Osteoblast (primary cell): Measurements from ENCODE around the gene DMD. TPM values are rescaled to one million over a fixed set of nuclear protein-coding genes. Genes with fewer than 3 reads are reported as not detected.

ENCODE experiments used
- DNase-seq: peaks from one replicate; pipeline ENCODE4 v3.0.0; 2011; ENCODE audit warnings: low spot score, mixed read lengths; ENCODE audit not compliant: insufficient read length; ENCODE audit errors: missing footprints
- H2AFZ ChIP-seq: 2 replicates; pipeline ENCODE4 v1.6.0; 2011; ENCODE audit warnings: mild to moderate bottlenecking, low read length
- H3K27ac ChIP-seq: 2 replicates; pipeline ENCODE4 v1.5.1; 2011; ENCODE audit warnings: mild to moderate bottlenecking, low read depth, low read length, moderate library complexity
- H3K27me3 ChIP-seq: 2 replicates; pipeline ENCODE4 v1.6.0; 2012; ENCODE audit warnings: mild to moderate bottlenecking, control low read depth, inconsistent platforms, low read length, moderate library complexity; ENCODE audit not compliant: insufficient read depth
- H3K36me3 ChIP-seq: 2 replicates; pipeline ENCODE4 v1.5.1; 2011; ENCODE audit warnings: mild to moderate bottlenecking, low read length, control low read depth, moderate library complexity; ENCODE audit not compliant: insufficient read depth
- H3K4me1 ChIP-seq: 2 replicates; pipeline ENCODE4 v1.5.1; 2011; ENCODE audit warnings: mild to moderate bottlenecking, low read length, control low read depth, moderate library complexity; ENCODE audit not compliant: insufficient read depth
- H3K4me2 ChIP-seq: 2 replicates; pipeline ENCODE4 v1.6.0; 2011; ENCODE audit warnings: mild to moderate bottlenecking, low read length; ENCODE audit not compliant: insufficient read depth
- H3K4me3 ChIP-seq: fragments of 200-600 bp; sonication (generic); 3 replicates; pipeline ENCODE4 v1.5.1; 2012; ENCODE audit warnings: mild to moderate bottlenecking, low read length, inconsistent platforms; ENCODE audit not compliant: insufficient read depth
- H3K79me2 ChIP-seq: 2 replicates; pipeline ENCODE4 v1.6.0; 2012; ENCODE audit warnings: mild to moderate bottlenecking, low read length, control low read depth, inconsistent platforms; ENCODE audit not compliant: insufficient read depth
- H3K9me3 ChIP-seq: 2 replicates; pipeline ENCODE4 v1.5.1; 2011; ENCODE audit warnings: low read depth, low read length, control low read depth
- H4K20me1 ChIP-seq: 2 replicates; pipeline ENCODE4 v1.6.0; 2012; ENCODE audit warnings: mild to moderate bottlenecking, low read length, control low read depth; ENCODE audit not compliant: insufficient read depth
- total RNA-seq: library from RNA; depleted of rRNA; stranded (reverse); fragments of >200 nt; gene quantifications from 2 replicates; pipeline ENCODE4 v1.2.3, GENCODE V29; 2012
- TF ChIP-seq, protein P1 (sequence below): IDR thresholded peaks from 2 replicates; pipeline ENCODE4 v1.5.1; 2011; ENCODE audit warnings: mild to moderate bottlenecking, low read depth, low read length, moderate library complexity; ENCODE audit errors: extremely low read depth

The DMD gene
- total RNA-seq, 1 donor, result 12.7 TPM

DNA sequence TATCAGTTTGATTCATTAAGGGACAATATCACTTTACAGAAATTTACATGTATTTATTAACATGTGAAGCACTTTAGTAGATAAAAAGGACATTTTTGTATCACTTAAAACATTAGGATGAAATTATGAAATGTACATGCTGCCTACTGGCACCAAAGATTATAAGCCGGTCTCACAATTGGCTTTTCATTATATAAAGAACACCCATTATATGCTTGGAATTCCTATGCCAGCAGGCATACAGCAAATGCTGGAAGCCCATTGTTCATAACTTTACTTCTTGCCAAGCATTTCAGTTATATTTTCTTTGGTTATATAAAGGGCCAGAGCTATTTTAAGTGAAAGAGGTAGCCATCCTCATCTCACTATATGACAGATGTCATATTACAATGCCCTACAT is 145.9 kb downstream of the DMD start:
- H3K4me1 ChIP-seq, result no peaks in the 10 kb centered on the region
- TF ChIP-seq, protein P1, sequence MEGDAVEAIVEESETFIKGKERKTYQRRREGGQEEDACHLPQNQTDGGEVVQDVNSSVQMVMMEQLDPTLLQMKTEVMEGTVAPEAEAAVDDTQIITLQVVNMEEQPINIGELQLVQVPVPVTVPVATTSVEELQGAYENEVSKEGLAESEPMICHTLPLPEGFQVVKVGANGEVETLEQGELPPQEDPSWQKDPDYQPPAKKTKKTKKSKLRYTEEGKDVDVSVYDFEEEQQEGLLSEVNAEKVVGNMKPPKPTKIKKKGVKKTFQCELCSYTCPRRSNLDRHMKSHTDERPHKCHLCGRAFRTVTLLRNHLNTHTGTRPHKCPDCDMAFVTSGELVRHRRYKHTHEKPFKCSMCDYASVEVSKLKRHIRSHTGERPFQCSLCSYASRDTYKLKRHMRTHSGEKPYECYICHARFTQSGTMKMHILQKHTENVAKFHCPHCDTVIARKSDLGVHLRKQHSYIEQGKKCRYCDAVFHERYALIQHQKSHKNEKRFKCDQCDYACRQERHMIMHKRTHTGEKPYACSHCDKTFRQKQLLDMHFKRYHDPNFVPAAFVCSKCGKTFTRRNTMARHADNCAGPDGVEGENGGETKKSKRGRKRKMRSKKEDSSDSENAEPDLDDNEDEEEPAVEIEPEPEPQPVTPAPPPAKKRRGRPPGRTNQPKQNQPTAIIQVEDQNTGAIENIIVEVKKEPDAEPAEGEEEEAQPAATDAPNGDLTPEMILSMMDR, result no peak
- no peaks in the 10 kb centered on the region for H4K20me1 ChIP-seq
- H3K4me2 ChIP-seq, result no peak overlapping the region
- no peak overlapping the region for H3K4me3 ChIP-seq
- no peak overlapping the region for H3K27ac ChIP-seq
- no peak overlapping the region for H2AFZ ChIP-seq
- H3K36me3 ChIP-seq, result no peaks in the 10 kb centered on the region
- H3K79me2 ChIP-seq, result no peaks in the 10 kb centered on the region
- H3K9me3 ChIP-seq, result no peaks in the 10 kb centered on the region
- no peaks in the 10 kb centered on the region for H3K27me3 ChIP-seq
- no peak for DNase-seq

DNA sequence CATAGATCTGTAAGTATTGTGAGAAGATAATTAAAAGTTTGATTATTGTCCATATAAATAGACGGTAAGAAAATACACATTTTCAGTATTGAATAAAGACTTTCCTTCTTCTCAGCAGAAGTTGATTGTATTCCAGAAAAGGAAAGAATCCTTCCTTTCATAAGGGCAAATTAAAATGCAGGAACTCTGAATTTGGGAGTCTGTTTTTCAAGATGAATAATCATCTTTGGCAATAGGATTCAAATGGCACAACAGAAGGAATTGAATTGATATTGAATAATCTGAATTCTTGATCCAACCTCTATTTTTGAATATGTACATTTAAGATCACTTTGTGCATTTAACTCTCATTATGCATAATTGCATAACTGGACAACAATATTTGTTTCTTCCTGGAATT is 149.3 kb downstream of the DMD start:
- no peak for DNase-seq
- TF ChIP-seq, protein P1, result no peak
- Histone ChIP-seq H3K27ac (no peak overlapping the region), H3K4me2 (no peak overlapping the region), H3K36me3 (no peaks in the 10 kb centered on the region), H3K27me3 (no peaks in the 10 kb centered on the region), H4K20me1 (no peaks in the 10 kb centered on the region), H3K9me3 (no peaks in the 10 kb centered on the region), H3K4me3 (no peak overlapping the region), H3K79me2 (no peaks in the 10 kb centered on the region), H2AFZ (no peak overlapping the region), H3K4me1 (no peaks in the 10 kb centered on the region)

DNA sequence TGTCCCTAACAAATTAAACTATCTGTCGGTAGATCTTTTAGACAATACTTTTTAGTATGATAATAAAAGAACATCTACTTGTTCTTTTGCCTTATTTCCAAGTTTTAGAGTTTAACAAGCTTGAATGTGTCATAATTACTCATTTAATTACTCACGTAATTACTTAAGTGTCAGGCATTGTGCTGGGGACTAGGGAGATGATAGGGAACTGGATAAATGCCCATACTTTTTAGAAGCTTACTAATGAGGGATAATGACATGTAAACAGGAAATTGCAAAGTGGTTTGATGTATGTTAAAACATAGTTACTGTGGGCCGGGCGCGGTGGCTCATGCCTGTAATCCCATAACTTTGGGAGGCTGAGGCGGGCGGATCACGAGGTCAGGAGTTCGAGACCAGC is 158.3 kb downstream of the DMD start:
- no peaks in the 10 kb centered on the region for H3K9me3 ChIP-seq
- no peak overlapping the region for H2AFZ ChIP-seq
- no peaks in the 10 kb centered on the region for H4K20me1 ChIP-seq
- H3K4me3 ChIP-seq, result no peak overlapping the region
- H3K79me2 ChIP-seq, result no peaks in the 10 kb centered on the region
- H3K4me2 ChIP-seq, result no peak overlapping the region
- H3K4me1 ChIP-seq, result no peaks in the 10 kb centered on the region
- no peaks in the 10 kb centered on the region for H3K36me3 ChIP-seq
- H3K27me3 ChIP-seq, result no peaks in the 10 kb centered on the region
- TF ChIP-seq, protein P1, result no peak
- no peak overlapping the region for H3K27ac ChIP-seq
- no peak for DNase-seq

DNA sequence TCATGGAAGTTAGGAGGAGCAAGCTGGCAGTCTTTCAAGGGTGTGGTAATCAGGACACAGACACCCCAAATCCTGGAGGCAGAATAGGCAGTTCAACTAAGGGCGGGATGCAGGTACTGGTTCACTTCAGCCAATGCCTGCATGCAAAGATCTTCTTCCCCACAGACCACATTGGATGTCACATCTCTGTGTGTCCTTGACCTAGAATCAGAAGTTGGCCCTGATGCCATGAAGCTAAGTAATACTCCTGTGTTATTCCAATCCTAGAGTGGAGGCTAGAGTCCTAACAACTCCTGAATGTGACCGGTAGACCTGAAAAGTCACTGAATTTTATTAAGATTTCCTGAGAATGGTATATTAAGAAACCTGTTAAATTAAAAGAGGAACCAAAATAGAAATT is 165.5 kb downstream of the DMD start:
- DNase-seq, result no peak
- no peak overlapping the region for H3K27ac ChIP-seq
- H3K4me2 ChIP-seq, result no peak overlapping the region
- H4K20me1 ChIP-seq, result no peaks in the 10 kb centered on the region
- no peak overlapping the region for H3K4me3 ChIP-seq
- H3K27me3 ChIP-seq, result no peaks in the 10 kb centered on the region
- H3K4me1 ChIP-seq, result no peaks in the 10 kb centered on the region
- H3K79me2 ChIP-seq, result no peaks in the 10 kb centered on the region
- H3K36me3 ChIP-seq, result no peaks in the 10 kb centered on the region
- TF ChIP-seq, protein P1, result no peak
- H2AFZ ChIP-seq, result no peak overlapping the region
- H3K9me3 ChIP-seq, result no peaks in the 10 kb centered on the region
